HPDE6-E6E7 (cell line): ENCODE measurements around the gene LPIN2.
"Not testable (repeated sequence)": the region's sequence is repeated elsewhere in the genome, so short reads cannot be mapped to it uniquely, and the experiment has no call there.

ENCODE experiments used
- DNase-seq: peaks from one replicate; pipeline ENCODE4 v3.0.0; 2011; ENCODE audit warnings: missing footprints; ENCODE audit errors: extremely low spot score

Gene LPIN2

GRCh38 chr18:3013024-3013804 is at the start of gene LPIN2:
LPIN2 (minus strand) TSS chr18:3013144; CDS start chr18:2960840, 52,304 bp downstream.
- peak; percentile 84 for DNase-seq

GRCh38 chr18:3061581-3062312 is 48.8 kb upstream of the LPIN2 start:
- DNase-seq, result no peak

GRCh38 chr18:3060667-3061580 is 48.0 kb upstream of the LPIN2 start:
- DNase-seq, result no peak

- DNase-seq, result no peak
Observed at GRCh38 chr18:3059272-3059671, 46.3 kb upstream of the LPIN2 start.

GRCh38 chr18:3058328-3059191 is 45.6 kb upstream of the LPIN2 start:
- DNase-seq, result no peak

- no peak for DNase-seq
Observed at GRCh38 chr18:3057526-3057925, 44.6 kb upstream of the LPIN2 start.

GRCh38 chr18:3056311-3056710 is 43.4 kb upstream of the LPIN2 start:
- DNase-seq, result no peak

GRCh38 chr18:3055816-3056215 is 42.9 kb upstream of the LPIN2 start:
- no peak for DNase-seq

- DNase-seq, result no peak
Observed at GRCh38 chr18:3055186-3055728, 42.3 kb upstream of the LPIN2 start.

- DNase-seq, result no peak
Observed at GRCh38 chr18:3054780-3055179, 41.8 kb upstream of the LPIN2 start.

GRCh38 chr18:3054214-3054613 is 41.3 kb upstream of the LPIN2 start:
- DNase-seq, result no peak

GRCh38 chr18:3053081-3053480 is 40.1 kb upstream of the LPIN2 start:
- DNase-seq, result no peak

- no peak for DNase-seq
Observed at GRCh38 chr18:3052411-3052758, 39.4 kb upstream of the LPIN2 start.

GRCh38 chr18:3051718-3052410 is 38.9 kb upstream of the LPIN2 start:
- no peak for DNase-seq

GRCh38 chr18:3049897-3050454 is 37.0 kb upstream of the LPIN2 start:
- not testable (repeated sequence) for DNase-seq

GRCh38 chr18:3048820-3049349 is 35.9 kb upstream of the LPIN2 start:
- DNase-seq, result no peak

GRCh38 chr18:3048121-3048520 is 35.2 kb upstream of the LPIN2 start:
- no peak for DNase-seq

- no peak for DNase-seq
Observed at GRCh38 chr18:3046216-3046808, 33.4 kb upstream of the LPIN2 start.
